Cardiac muscle cell (in vitro differentiated cells and primary cell): ENCODE measurements around the gene RGS16. TPM values are rescaled to one million over a fixed set of nuclear protein-coding genes. Genes with fewer than 3 reads are reported as not detected.

Experiments
- DNase-seq, 2 donors: peaks; one replicate each; pipeline versions ENCODE4 v3.0.0 to v3.0.0-alpha.2; 2010 to 2017; ENCODE audit warnings: low read depth in 1 of 2, low spot score in 1 of 2
- H3K27ac ChIP-seq: fragments of 200-600 bp; sonication (generic); 2 replicates; pipeline ENCODE4 v1.5.1; 2016
- H3K27me3 ChIP-seq: fragments of 200-600 bp; sonication (generic); 2 replicates; pipeline ENCODE4 v1.6.0; 2016; ENCODE audit warnings: control low read depth
- H3K36me3 ChIP-seq: fragments of 200-600 bp; sonication (generic); 2 replicates; pipeline ENCODE4 v1.5.1; 2016; ENCODE audit warnings: control low read depth
- H3K4me1 ChIP-seq: fragments of 200-600 bp; sonication (generic); 2 replicates; pipeline ENCODE4 v1.8.1; 2017; ENCODE audit warnings: low read depth, mild to moderate bottlenecking, mixed run types
- H3K4me3 ChIP-seq: fragments of 200-600 bp; sonication (generic); 2 replicates; pipeline ENCODE4 v1.5.1; 2016; ENCODE audit warnings: mild to moderate bottlenecking
- H3K9me3 ChIP-seq: fragments of 200-600 bp; sonication (generic); 2 replicates; pipeline ENCODE4 v1.5.1; 2017; ENCODE audit warnings: low read depth, mild to moderate bottlenecking, control low read depth
- polyA plus RNA-seq: library from polyadenylated mRNA; unstranded; fragments of >200 nt; fragmentation: Nextera tagmentation; extraction: Ambion mirVana; gene quantifications from 2 replicates; pipeline ENCODE4 v1.2.1, GENCODE V29; 2016
- total RNA-seq: library from RNA; depleted of rRNA; stranded (reverse); fragments of >200 nt; gene quantifications from 2 replicates; pipeline ENCODE4 v1.2.3, GENCODE V29; 2016
- TF ChIP-seq, protein P1 (sequence below): IDR thresholded peaks from 2 replicates; pipeline ENCODE4 v1.5.1; 2012; ENCODE audit warnings: low read depth, mild to moderate bottlenecking, low read length

Gene RGS16, protein sequence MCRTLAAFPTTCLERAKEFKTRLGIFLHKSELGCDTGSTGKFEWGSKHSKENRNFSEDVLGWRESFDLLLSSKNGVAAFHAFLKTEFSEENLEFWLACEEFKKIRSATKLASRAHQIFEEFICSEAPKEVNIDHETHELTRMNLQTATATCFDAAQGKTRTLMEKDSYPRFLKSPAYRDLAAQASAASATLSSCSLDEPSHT
- total RNA-seq (1.3 and 1.9 TPM in 2 replicates), polyA plus RNA-seq (0.93 and 2.0 TPM in 2 replicates)

DNA sequence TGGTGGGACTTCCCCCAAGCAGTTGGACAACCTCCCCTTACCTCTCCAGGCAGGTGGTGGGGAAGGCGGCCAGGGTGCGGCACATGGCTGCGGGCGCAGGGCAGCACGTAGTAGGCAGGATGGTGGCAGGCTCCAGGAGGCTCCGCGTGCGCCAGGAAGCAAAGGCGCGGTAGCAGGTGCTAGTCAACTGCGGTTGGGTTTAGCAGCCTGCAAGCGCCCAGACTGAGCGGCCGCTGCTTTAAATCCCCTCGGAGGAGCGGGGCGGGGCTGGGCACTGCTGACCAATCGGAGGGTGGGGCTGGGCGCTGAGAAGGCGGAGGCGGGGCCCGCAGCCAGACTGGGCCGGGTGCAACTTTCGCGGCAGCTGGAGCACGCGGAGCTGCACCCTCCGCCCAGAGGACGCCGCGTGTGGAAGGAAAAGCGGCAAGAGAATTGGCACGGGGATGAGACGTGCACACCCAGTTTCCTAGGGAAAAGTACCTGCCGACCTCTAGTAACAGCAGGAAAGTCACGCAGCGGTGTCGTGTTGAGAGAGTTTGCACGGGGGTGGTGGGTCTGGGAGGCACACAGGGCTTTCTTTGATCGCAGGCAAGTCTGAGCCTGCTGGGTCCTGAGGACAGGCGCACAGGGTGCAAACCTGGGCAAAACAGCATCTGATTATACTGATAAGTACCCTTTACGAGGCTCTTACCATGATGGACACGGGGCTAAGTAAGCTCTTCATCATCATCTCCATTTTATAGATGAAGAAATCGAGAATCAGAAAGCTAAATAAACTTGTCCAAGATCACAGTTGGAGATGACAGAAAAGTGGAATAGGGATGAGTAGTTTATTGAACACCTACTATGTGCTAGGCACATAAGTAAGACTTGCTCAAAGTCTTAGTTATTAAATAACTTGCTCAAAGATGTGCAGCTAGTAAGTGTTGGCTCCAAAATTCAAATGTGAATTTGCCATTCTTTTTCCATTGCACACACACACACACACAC is at the start of gene RGS16:
Gene RGS16, minus strand, starts transcription at position 215 of the 990 bp plus-strand sequence. Its CDS starts 130 bp downstream, at position 85.
- Histone ChIP-seq H3K9me3 (no peaks in the 10 kb centered on the region), H3K36me3 (no peaks in the 10 kb centered on the region), H3K27ac (no peak within 1 kb of the TSS), H3K4me3 (peak within 1 kb of the TSS; percentile 21), H3K4me1 (peaks cover 4% of the 10 kb centered on the region), H3K27me3 (peaks cover 19% of the 10 kb centered on the region)
- peak; percentile 90 to 93 for DNase-seq
- TF ChIP-seq, protein P1, sequence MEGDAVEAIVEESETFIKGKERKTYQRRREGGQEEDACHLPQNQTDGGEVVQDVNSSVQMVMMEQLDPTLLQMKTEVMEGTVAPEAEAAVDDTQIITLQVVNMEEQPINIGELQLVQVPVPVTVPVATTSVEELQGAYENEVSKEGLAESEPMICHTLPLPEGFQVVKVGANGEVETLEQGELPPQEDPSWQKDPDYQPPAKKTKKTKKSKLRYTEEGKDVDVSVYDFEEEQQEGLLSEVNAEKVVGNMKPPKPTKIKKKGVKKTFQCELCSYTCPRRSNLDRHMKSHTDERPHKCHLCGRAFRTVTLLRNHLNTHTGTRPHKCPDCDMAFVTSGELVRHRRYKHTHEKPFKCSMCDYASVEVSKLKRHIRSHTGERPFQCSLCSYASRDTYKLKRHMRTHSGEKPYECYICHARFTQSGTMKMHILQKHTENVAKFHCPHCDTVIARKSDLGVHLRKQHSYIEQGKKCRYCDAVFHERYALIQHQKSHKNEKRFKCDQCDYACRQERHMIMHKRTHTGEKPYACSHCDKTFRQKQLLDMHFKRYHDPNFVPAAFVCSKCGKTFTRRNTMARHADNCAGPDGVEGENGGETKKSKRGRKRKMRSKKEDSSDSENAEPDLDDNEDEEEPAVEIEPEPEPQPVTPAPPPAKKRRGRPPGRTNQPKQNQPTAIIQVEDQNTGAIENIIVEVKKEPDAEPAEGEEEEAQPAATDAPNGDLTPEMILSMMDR, result no peak

DNA sequence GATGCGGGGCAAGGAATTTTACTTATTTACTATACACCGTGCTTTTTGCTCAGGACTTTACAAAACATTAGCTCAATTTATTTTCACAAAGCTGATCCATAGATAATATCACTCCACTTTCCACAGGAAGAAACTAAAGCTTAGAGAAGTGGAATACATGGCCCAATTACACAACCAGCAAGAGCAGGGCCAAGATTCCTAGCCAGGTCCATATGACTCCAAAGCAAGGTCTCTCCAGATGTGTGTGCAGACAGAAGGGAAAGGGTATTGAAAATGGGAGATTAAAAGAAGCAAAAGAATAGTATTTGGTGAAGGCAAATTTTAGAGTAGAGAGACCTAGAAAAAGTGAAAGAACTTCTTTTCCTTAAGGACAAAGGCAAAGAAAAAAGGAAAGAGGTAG is 49.8 kb upstream of the RGS16 start:
- Histone ChIP-seq H3K4me1 (no peaks in the 10 kb centered on the region), H3K36me3 (no peaks in the 10 kb centered on the region), H3K27me3 (no peaks in the 10 kb centered on the region), H3K4me3 (no peak overlapping the region), H3K27ac (no peak overlapping the region), H3K9me3 (no peaks in the 10 kb centered on the region)
- no peak for DNase-seq
- TF ChIP-seq, protein P1, result no peak

DNA sequence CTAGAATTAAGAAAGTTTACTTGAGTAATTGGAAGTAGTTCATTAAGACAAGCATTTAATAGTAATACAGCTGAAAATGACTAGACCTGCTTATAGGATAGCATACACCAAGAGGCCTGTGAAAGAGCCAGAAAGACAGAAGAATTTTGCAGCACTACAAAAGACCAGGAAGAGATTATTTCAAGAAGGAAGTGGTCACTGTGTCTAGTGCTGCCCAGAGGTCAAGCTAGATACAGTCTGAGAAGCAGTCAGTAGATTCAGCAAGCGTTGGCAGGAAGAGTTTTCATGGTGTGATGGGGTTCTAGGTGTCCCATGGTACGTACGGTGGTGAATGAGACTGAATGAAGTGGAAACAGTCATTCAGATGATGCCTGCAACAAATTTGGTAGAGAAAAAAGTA is 48.7 kb upstream of the RGS16 start:
- Histone ChIP-seq H3K9me3 (no peaks in the 10 kb centered on the region), H3K36me3 (no peaks in the 10 kb centered on the region), H3K4me3 (no peak overlapping the region), H3K27me3 (no peaks in the 10 kb centered on the region), H3K27ac (no peak overlapping the region), H3K4me1 (no peaks in the 10 kb centered on the region)
- TF ChIP-seq, protein P1, result no peak
- no peak for DNase-seq

DNA sequence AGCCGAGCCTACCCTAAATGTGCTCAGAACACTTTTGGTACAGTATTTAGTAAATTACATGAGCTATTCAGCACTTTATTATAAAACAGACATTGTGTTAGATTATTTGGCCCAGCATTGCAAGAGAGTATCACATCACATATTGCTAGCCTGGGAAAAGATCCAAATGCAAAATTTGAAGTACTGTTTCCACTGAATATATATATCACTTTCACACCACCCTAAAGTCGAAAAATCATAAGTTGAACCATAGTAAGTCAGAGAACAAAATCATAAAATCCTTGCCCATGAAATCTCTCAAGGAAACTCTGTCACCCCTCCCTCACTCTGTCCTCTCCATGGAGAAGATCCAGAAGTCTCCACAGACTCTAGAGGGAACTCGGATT is 47.1 kb upstream of the RGS16 start:
- Histone ChIP-seq H3K9me3 (no peaks in the 10 kb centered on the region), H3K27ac (no peak overlapping the region), H3K4me1 (no peaks in the 10 kb centered on the region), H3K4me3 (no peak overlapping the region), H3K36me3 (no peaks in the 10 kb centered on the region), H3K27me3 (no peaks in the 10 kb centered on the region)
- TF ChIP-seq, protein P1, result no peak
- no peak for DNase-seq

DNA sequence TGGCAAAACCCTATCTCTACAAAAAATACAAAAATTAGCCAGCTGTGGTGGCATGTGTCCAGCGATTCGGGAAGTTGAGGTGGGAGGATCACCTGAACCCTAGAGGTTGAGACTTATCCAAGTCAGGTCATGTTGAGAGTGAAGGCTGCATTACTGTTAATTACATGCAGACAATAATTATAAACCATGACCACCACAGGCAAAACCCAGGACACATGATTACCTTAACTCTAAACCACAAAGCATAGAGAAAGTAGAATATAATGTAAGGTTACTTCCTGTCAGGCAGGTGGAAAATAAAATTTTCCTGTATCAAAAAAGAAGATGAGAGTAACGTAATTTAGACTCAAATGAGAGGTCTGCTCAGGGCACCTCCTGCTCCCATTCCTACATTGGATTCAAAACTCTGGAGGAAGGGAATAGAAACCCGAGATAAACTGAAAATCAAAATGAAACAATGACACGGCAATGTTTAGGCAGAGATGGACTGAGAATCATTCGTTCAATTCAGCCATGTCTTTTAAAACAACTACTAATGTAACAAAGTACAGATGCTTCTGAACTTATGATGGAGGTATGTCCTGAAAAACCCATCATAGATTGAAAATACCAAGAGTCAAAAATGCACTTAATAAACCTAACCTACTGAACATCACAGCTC is 46.6 kb upstream of the RGS16 start:
- TF ChIP-seq, protein P1, result no peak
- Histone ChIP-seq H3K4me3 (no peak overlapping the region), H3K27ac (no peak overlapping the region), H3K9me3 (no peaks in the 10 kb centered on the region), H3K36me3 (no peaks in the 10 kb centered on the region), H3K4me1 (no peaks in the 10 kb centered on the region), H3K27me3 (no peaks in the 10 kb centered on the region)
- DNase-seq, result no peak
